Measurements from ENCODE around the gene MIER3.

DNA sequence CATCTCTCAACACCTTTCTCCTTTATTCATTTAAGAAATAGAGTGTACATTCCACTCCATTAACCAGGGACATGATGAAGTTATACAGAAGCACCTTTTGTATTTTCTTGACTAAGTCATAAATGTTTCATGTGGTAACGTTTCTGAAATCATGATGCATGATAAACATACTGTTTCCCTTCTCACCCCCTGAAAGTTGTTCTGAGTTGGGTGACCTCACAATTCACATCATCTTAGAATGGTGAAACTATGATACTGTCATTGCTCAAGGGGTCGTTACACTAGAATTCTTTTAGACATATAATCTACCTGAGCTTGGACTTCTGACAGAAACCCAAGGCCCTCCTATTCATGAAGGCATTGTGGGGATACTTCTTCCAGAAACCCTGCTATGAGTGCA is 37.8 kb upstream of the MIER3 start:
- no peak for TF ChIP-seq POLR2A (IDR thresholded peaks at IDR 0.05)
- TF ChIP-seq, protein P1, sequence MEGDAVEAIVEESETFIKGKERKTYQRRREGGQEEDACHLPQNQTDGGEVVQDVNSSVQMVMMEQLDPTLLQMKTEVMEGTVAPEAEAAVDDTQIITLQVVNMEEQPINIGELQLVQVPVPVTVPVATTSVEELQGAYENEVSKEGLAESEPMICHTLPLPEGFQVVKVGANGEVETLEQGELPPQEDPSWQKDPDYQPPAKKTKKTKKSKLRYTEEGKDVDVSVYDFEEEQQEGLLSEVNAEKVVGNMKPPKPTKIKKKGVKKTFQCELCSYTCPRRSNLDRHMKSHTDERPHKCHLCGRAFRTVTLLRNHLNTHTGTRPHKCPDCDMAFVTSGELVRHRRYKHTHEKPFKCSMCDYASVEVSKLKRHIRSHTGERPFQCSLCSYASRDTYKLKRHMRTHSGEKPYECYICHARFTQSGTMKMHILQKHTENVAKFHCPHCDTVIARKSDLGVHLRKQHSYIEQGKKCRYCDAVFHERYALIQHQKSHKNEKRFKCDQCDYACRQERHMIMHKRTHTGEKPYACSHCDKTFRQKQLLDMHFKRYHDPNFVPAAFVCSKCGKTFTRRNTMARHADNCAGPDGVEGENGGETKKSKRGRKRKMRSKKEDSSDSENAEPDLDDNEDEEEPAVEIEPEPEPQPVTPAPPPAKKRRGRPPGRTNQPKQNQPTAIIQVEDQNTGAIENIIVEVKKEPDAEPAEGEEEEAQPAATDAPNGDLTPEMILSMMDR (IDR thresholded peaks at IDR 0.05), result no peak

Measured in Peyer's patch (tissue), 4 donors.